Measurements from ENCODE around the gene CEMIP2.

Gene CEMIP2

GRCh38 chr9:71637375-71637774, 130.9 kb downstream of the CEMIP2 start:
- DNase-seq: no peak

- no peak for DNase-seq
Observed at GRCh38 chr9:71636143-71636839, 132.0 kb downstream of the CEMIP2 start.

GRCh38 chr9:71634752-71635151, 133.6 kb downstream of the CEMIP2 start:
- DNase-seq: no peak
